Fibroblast of lung (primary cell): Measurements from ENCODE around the gene CLGN. TPM values are rescaled to one million over a fixed set of nuclear protein-coding genes. Genes with fewer than 3 reads are reported as not detected.
A peak's percentile ranks its signal among the peaks of the same experiment; 100 is the strongest.

Source experiments
- DNase-seq, 2 donors: peaks; one replicate each; pipeline versions ENCODE4 v3.0.0 to v3.0.0-alpha.2; 2010; ENCODE audit warnings: low read depth in 2 of 2
- H2AFZ ChIP-seq: 2 replicates; pipeline ENCODE4 v1.5.1; 2012; ENCODE audit warnings: low read length, control low read depth, inconsistent platforms
- H3K27ac ChIP-seq: 2 replicates; pipeline ENCODE4 v1.5.1; 2011; ENCODE audit warnings: low read length, control low read depth; ENCODE audit not compliant: insufficient read depth
- H3K27me3 ChIP-seq: 2 replicates; pipeline ENCODE4 v1.5.1; 2011; ENCODE audit warnings: mild to moderate bottlenecking, low read length; ENCODE audit not compliant: control insufficient read depth, insufficient read depth
- H3K36me3 ChIP-seq: 2 replicates; pipeline ENCODE4 v1.5.1; 2011; ENCODE audit warnings: low read length; ENCODE audit not compliant: control insufficient read depth, insufficient read depth
- H3K4me1 ChIP-seq: 2 replicates; pipeline ENCODE4 v1.5.1; 2011; ENCODE audit warnings: low read length; ENCODE audit not compliant: control insufficient read depth, insufficient read depth; ENCODE audit errors: extremely low read depth
- H3K4me2 ChIP-seq: 2 replicates; pipeline ENCODE4 v1.5.1; 2011; ENCODE audit warnings: low read length, control low read depth; ENCODE audit not compliant: insufficient read depth; ENCODE audit errors: extremely low read depth
- H3K4me3 ChIP-seq, 4 experiments: fragments of 200-600 bp in 1 of 4; sonication (generic) in 1 of 4; replicated peaks in 1 of 4; 2 replicates each; pipeline ENCODE4 v1.5.1; 2011 to 2016; ENCODE audit warnings: low read length in 4 of 4, low read depth in 3 of 4, mild to moderate bottlenecking in 3 of 4, control low read depth in 2 of 4, inconsistent platforms in 1 of 4, mixed read lengths in 1 of 4; ENCODE audit not compliant: insufficient read depth in 1 of 4; ENCODE audit errors: control extremely low read depth in 1 of 4
- H3K79me2 ChIP-seq: 2 replicates; pipeline ENCODE4 v1.5.1; 2012; ENCODE audit warnings: mild to moderate bottlenecking, low read length, inconsistent platforms; ENCODE audit not compliant: control insufficient read depth, insufficient read depth
- H3K9ac ChIP-seq: 2 replicates; pipeline ENCODE4 v1.5.1; 2011; ENCODE audit warnings: mild to moderate bottlenecking, low read length, control low read depth; ENCODE audit not compliant: insufficient read depth
- H3K9me3 ChIP-seq: 2 replicates; pipeline ENCODE4 v1.5.1; 2012; ENCODE audit warnings: low read depth, low read length; ENCODE audit not compliant: control insufficient read depth, insufficient read depth
- H4K20me1 ChIP-seq: 2 replicates; pipeline ENCODE4 v1.5.1; 2011; ENCODE audit warnings: low read length; ENCODE audit not compliant: control insufficient read depth, insufficient read depth; ENCODE audit errors: extremely low read depth
- CTCF ChIP-seq, 2 donors: IDR thresholded peaks in 1 of 2; conservative IDR thresholded peaks in 1 of 2; 1 replicate in 1 of 2; 2 replicates in 1 of 2; pipeline ENCODE4 v1.5.1; 2011 to 2012; ENCODE audit warnings: low read length in 2 of 2, control low read depth in 1 of 2, inconsistent platforms in 1 of 2, low read depth in 1 of 2, mild to moderate bottlenecking in 1 of 2
- EZH2 ChIP-seq: IDR thresholded peaks from 2 replicates; pipeline ENCODE4 v1.5.1; 2012; ENCODE audit warnings: low read length, control low read depth, mild to moderate bottlenecking; ENCODE audit errors: missing control alignments
- polyA plus RNA-seq, 2 donors: library from polyadenylated mRNA; depleted of rRNA in 1 of 2; stranded (reverse) in 1 of 2; unstranded in 1 of 2; fragments of >200 nt; gene quantifications; 2 replicates each; pipeline ENCODE4 v1.2.1, GENCODE V29; 2011 to 2012; ENCODE audit warnings: missing spikeins in 1 of 2
- total RNA-seq: library from RNA; depleted of rRNA; stranded (reverse); fragments of >200 nt; gene quantifications from 2 replicates; pipeline ENCODE4 v1.2.1, GENCODE V29; 2014

CLGN gene
- total and polyA plus RNA-seq, 2 donors (not counting 1 experiment from before 2014, with no cell fraction given), result 3.4 to 18.0 TPM

GRCh38 chr4:140368686-140369085 is 58.8 kb downstream of the CLGN start:
- Histone ChIP-seq H3K9ac (no peak overlapping the region), H2AFZ (no peak overlapping the region)
- DNase-seq, result no peak

GRCh38 chr4:140367738-140368137 is 59.7 kb downstream of the CLGN start:
- Histone ChIP-seq H3K79me2 (no peaks in the 10 kb centered on the region), H3K9me3 (no peaks in the 10 kb centered on the region), H3K27ac (no peak overlapping the region), H3K4me2 (no peak overlapping the region), H3K4me1 (peaks cover 2% of the 10 kb centered on the region), H4K20me1 (no peaks in the 10 kb centered on the region), H3K36me3 (no peaks in the 10 kb centered on the region), H2AFZ (no peak overlapping the region), H3K9ac (no peak overlapping the region), H3K4me3 (no peak overlapping the region), H3K27me3 (no peaks in the 10 kb centered on the region)
- no peak for TF ChIP-seq EZH2
- TF ChIP-seq CTCF (conservative IDR thresholded peaks at IDR 0.05 in 1 of 2, IDR thresholded peaks at IDR 0.05 in 1 of 2; ENCODE audit: low read depth in 1 of 2, low read length in 2 of 2), result no peak
- peak in 1 of 2 donors; percentile 74 for DNase-seq

More at GRCh38 chr4:140368686-140369085, 58.8 kb downstream of the CLGN start:
- no peaks in the 10 kb centered on the region for H3K36me3 ChIP-seq
- H4K20me1 ChIP-seq, result no peaks in the 10 kb centered on the region
- H3K4me2 ChIP-seq, result no peak overlapping the region
- TF ChIP-seq CTCF (conservative IDR thresholded peaks at IDR 0.05 in 1 of 2, IDR thresholded peaks at IDR 0.05 in 1 of 2; ENCODE audit: low read depth in 1 of 2, low read length in 2 of 2), result no peak
- no peak for TF ChIP-seq EZH2
- no peaks in the 10 kb centered on the region for H3K9me3 ChIP-seq
- H3K27ac ChIP-seq, result no peak overlapping the region
- no peaks in the 10 kb centered on the region for H3K79me2 ChIP-seq
- H3K4me3 ChIP-seq, result no peak overlapping the region
- peaks cover 2% of the 10 kb centered on the region for H3K4me1 ChIP-seq
- no peaks in the 10 kb centered on the region for H3K27me3 ChIP-seq

GRCh38 chr4:140363558-140363957 is 63.9 kb downstream of the CLGN start:
- no peaks in the 10 kb centered on the region for H3K79me2 ChIP-seq

More at GRCh38 chr4:140363558-140363957, 63.9 kb downstream of the CLGN start:
- DNase-seq, result no peak
- peaks cover 2% of the 10 kb centered on the region for H3K4me1 ChIP-seq
- H3K27me3 ChIP-seq, result no peaks in the 10 kb centered on the region
- H3K27ac ChIP-seq, result no peak overlapping the region
- no peaks in the 10 kb centered on the region for H3K9me3 ChIP-seq
- H3K4me3 ChIP-seq, result no peak overlapping the region
- H3K4me2 ChIP-seq, result no peak overlapping the region
- TF ChIP-seq EZH2, result no peak
- no peak for TF ChIP-seq CTCF (conservative IDR thresholded peaks at IDR 0.05 in 1 of 2, IDR thresholded peaks at IDR 0.05 in 1 of 2; ENCODE audit: low read depth in 1 of 2, low read length in 2 of 2)
- H3K36me3 ChIP-seq, result no peaks in the 10 kb centered on the region
- H2AFZ ChIP-seq, result no peak overlapping the region
- no peak overlapping the region for H3K9ac ChIP-seq
- no peaks in the 10 kb centered on the region for H4K20me1 ChIP-seq
